HEK293 (cell line): ENCODE measurements around the gene NFKBIE.

Source experiments
- CTCF ChIA-PET: fragments of 350-600 bp; formaldehyde crosslinking; extraction: SDS; loops from one replicate; lab custom pipeline; 2021; ENCODE audit warnings: antibody characterized with exemption; lab: Yijun Ruan, JAX
- POLR2A ChIA-PET: fragments of 300-600 bp; formaldehyde crosslinking; extraction: SDS; loops from one replicate; lab custom pipeline; 2020; ENCODE audit warnings: antibody characterized with exemption, inconsistent platforms; lab: Yijun Ruan, JAX
- H3K27ac ChIP-seq: fragments of 200-500 bp; sonication (Bioruptor generic); 2 replicates; pipeline ENCODE4 v1.5.1; 2014; ENCODE audit warnings: low read depth, low read length, control low read depth, inconsistent platforms; ENCODE audit errors: extremely low read depth
- H3K36me3 ChIP-seq, 2 experiments: fragments of 200-500 bp in 1 of 2; sonication (Bioruptor generic) in 1 of 2; 1 replicate in 1 of 2; 2 replicates in 1 of 2; pipeline ENCODE4 v1.5.1; 2014 to 2017; ENCODE audit warnings: inconsistent platforms in 2 of 2, low read length in 2 of 2; ENCODE audit not compliant: control insufficient read depth in 2 of 2, insufficient read depth in 1 of 2
- H3K4me1 ChIP-seq: fragments of 200-500 bp; sonication (Bioruptor generic); 2 replicates; pipeline ENCODE4 v1.5.1; 2014; ENCODE audit warnings: mild to moderate bottlenecking, low read length, inconsistent platforms; ENCODE audit not compliant: control insufficient read depth, insufficient read depth
- H3K4me3 ChIP-seq: 2 replicates; pipeline ENCODE4 v1.5.1; 2011; ENCODE audit warnings: low read depth, mild to moderate bottlenecking, control low read depth, low read length, moderate library complexity
- H3K9me3 ChIP-seq: fragments of 200-500 bp; sonication (Bioruptor generic); 2 replicates; pipeline ENCODE4 v1.5.1; 2014; ENCODE audit warnings: low read depth, low read length, inconsistent platforms; ENCODE audit not compliant: control insufficient read depth, insufficient read depth
- BCL11B ChIP-seq: fragments of 450-650 bp; formaldehyde crosslinking; IDR thresholded peaks from 2 replicates; pipeline ENCODE4 v1.5.1; 2016; ENCODE audit warnings: low read depth, missing biosample characterization, missing genetic modification characterization
- FEZF1 ChIP-seq: fragments of 450-650 bp; formaldehyde crosslinking; IDR thresholded peaks from 2 replicates; pipeline ENCODE4 v1.5.1; 2016; ENCODE audit warnings: missing biosample characterization, missing genetic modification characterization
- GFI1B ChIP-seq: fragments of 450-650 bp; formaldehyde crosslinking; IDR thresholded peaks from 2 replicates; pipeline ENCODE4 v1.5.1; 2016; ENCODE audit warnings: missing biosample characterization, missing genetic modification characterization
- GLI2 ChIP-seq: fragments of 450-650 bp; formaldehyde crosslinking; IDR thresholded peaks from 2 replicates; pipeline ENCODE4; 2017; ENCODE audit warnings: missing biosample characterization, missing genetic modification characterization, low read depth, borderline replicate concordance
- SALL2 ChIP-seq: fragments of 450-650 bp; formaldehyde crosslinking; IDR thresholded peaks from 2 replicates; pipeline ENCODE4 v1.5.0; 2017; ENCODE audit warnings: missing biosample characterization, mild to moderate bottlenecking, missing genetic modification characterization, borderline replicate concordance
- ZBTB21 ChIP-seq: fragments of 450-650 bp; formaldehyde crosslinking; IDR thresholded peaks from 2 replicates; pipeline ENCODE4 v1.5.1; 2017; ENCODE audit warnings: missing biosample characterization, missing genetic modification characterization
- ZNF132 ChIP-seq: fragments of 450-650 bp; formaldehyde crosslinking; IDR thresholded peaks from 2 replicates; pipeline ENCODE4 v1.5.1; 2017; ENCODE audit warnings: missing biosample characterization, missing genetic modification characterization, borderline replicate concordance
- ZNF138 ChIP-seq: fragments of 450-650 bp; formaldehyde crosslinking; IDR thresholded peaks from 2 replicates; pipeline ENCODE4 v1.5.1; 2016; ENCODE audit warnings: missing biosample characterization, missing genetic modification characterization, borderline replicate concordance
- ZNF157 ChIP-seq: fragments of 450-650 bp; formaldehyde crosslinking; IDR thresholded peaks from 2 replicates; pipeline ENCODE4 v1.5.1; 2016; ENCODE audit warnings: missing biosample characterization, missing genetic modification characterization
- ZNF19 ChIP-seq: fragments of 450-650 bp; formaldehyde crosslinking; IDR thresholded peaks from 2 replicates; pipeline ENCODE4; 2016; ENCODE audit warnings: missing biosample characterization, missing genetic modification characterization, low read depth
- ZNF248 ChIP-seq: fragments of 450-650 bp; formaldehyde crosslinking; IDR thresholded peaks from 2 replicates; pipeline ENCODE4 v1.5.1; 2017; ENCODE audit warnings: missing biosample characterization, missing genetic modification characterization
- ZNF514 ChIP-seq: fragments of 450-650 bp; formaldehyde crosslinking; IDR thresholded peaks from 2 replicates; pipeline ENCODE4 v1.5.1; 2016; ENCODE audit warnings: missing biosample characterization, missing genetic modification characterization
- ZNF555 ChIP-seq: fragments of 450-650 bp; formaldehyde crosslinking; conservative IDR thresholded peaks from 2 replicates; pipeline ENCODE4 v1.5.1; 2017; ENCODE audit warnings: missing biosample characterization, mild to moderate bottlenecking, missing genetic modification characterization, inconsistent platforms
- ZNF624 ChIP-seq: fragments of 450-650 bp; formaldehyde crosslinking; IDR thresholded peaks from 2 replicates; pipeline ENCODE4 v1.5.1; 2017; ENCODE audit warnings: missing biosample characterization, missing genetic modification characterization
- ZNF670 ChIP-seq: fragments of 450-650 bp; formaldehyde crosslinking; IDR thresholded peaks from 2 replicates; pipeline ENCODE4 v1.5.1; 2016; ENCODE audit warnings: missing biosample characterization, missing genetic modification characterization, low read depth
- ZNF776 ChIP-seq: fragments of 450-650 bp; formaldehyde crosslinking; IDR thresholded peaks from 2 replicates; pipeline ENCODE4 v1.5.0; 2017; ENCODE audit warnings: missing biosample characterization, missing genetic modification characterization, borderline replicate concordance
- ZNF843 ChIP-seq: fragments of 450-650 bp; formaldehyde crosslinking; IDR thresholded peaks from 2 replicates; pipeline ENCODE4 v1.5.1; 2016; ENCODE audit warnings: missing biosample characterization, missing genetic modification characterization
- TF ChIP-seq, protein P1 (sequence below): fragments of 450-650 bp; formaldehyde crosslinking; IDR thresholded peaks from 2 replicates; pipeline ENCODE4 v1.5.1; 2017; ENCODE audit warnings: missing biosample characterization, missing genetic modification characterization
- TF ChIP-seq, protein P2 (sequence below): fragments of 450-650 bp; formaldehyde crosslinking; IDR thresholded peaks from 2 replicates; pipeline ENCODE4 v1.5.1; 2016; ENCODE audit warnings: missing biosample characterization, missing genetic modification characterization
- TF ChIP-seq, protein P3 (sequence below): fragments of 450-650 bp; formaldehyde crosslinking; IDR thresholded peaks from 2 replicates; pipeline ENCODE4 v1.5.1; 2017; ENCODE audit warnings: missing biosample characterization, missing genetic modification characterization
- TF ChIP-seq, protein P4 (sequence below): fragments of 450-650 bp; formaldehyde crosslinking; IDR thresholded peaks from 2 replicates; pipeline ENCODE4 v1.5.1; 2017; ENCODE audit warnings: missing biosample characterization, missing genetic modification characterization
- TF ChIP-seq, protein P5 (sequence below): fragments of 450-650 bp; formaldehyde crosslinking; IDR thresholded peaks from 2 replicates; pipeline ENCODE4; 2016; ENCODE audit warnings: missing biosample characterization, missing genetic modification characterization

NFKBIE gene

DNA sequence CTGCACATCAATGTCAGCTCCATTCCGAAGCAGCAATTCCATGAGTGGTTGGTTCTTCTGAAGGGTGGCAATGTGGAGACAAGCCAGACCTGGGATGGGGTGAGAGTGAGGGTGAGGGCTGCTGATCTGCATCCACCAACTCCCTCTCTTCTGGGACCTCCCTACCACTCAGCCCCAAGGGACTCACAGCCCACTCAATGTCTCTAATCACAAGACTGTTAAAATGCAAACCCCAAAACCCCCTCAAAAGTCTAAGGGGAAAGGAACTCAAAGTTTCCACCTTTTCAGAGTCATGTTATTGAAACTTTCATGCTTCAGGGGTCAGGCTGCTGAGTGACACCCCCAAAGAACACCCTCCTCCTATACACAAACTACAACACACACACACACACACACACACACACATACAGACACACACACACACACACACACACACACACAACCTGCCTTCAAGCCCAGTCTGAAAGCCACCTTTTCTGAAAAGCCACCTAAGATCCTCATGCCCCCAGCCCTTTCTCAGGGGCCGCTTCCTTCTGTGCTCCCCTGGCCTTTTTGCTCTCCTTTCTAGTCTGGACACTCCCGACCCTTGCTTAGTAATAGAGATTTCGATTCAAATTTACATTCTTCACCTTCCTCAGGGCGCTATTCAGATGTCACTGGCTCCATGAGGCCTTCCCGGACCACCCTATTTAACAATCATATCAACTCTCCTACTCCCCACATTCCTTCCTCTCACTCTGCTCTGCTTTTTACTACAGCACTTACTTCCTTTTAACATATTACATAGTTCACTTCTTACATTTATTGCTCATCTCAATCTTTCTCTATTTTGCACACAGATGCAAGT is 4.7 kb downstream of the NFKBIE start:
- peaks cover 0 to 33% of the 10 kb centered on the region in 2 experiments; a peak in 1 of 3 replicates for H3K36me3 ChIP-seq
- TF ChIP-seq, protein P1, sequence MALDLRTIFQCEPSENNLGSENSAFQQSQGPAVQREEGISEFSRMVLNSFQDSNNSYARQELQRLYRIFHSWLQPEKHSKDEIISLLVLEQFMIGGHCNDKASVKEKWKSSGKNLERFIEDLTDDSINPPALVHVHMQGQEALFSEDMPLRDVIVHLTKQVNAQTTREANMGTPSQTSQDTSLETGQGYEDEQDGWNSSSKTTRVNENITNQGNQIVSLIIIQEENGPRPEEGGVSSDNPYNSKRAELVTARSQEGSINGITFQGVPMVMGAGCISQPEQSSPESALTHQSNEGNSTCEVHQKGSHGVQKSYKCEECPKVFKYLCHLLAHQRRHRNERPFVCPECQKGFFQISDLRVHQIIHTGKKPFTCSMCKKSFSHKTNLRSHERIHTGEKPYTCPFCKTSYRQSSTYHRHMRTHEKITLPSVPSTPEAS (tag by site-specific recombination), result peak; percentile 89
- TF ChIP-seq, protein P2, sequence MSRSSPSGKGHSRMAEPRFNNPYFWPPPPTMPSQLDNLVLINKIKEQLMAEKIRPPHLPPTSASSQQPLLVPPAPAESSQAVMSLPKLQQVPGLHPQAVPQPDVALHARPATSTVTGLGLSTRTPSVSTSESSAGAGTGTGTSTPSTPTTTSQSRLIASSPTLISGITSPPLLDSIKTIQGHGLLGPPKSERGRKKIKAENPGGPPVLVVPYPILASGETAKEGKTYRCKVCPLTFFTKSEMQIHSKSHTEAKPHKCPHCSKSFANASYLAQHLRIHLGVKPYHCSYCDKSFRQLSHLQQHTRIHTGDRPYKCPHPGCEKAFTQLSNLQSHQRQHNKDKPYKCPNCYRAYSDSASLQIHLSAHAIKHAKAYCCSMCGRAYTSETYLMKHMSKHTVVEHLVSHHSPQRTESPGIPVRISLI (tag by site-specific recombination), result no peak
- no peaks in the 10 kb centered on the region for H3K9me3 ChIP-seq
- POLR2A ChIA-PET, result interaction anchor here (0.7 kb wide), 1 partner anchor 14 kb away, joined by 3 read pairs; the partner anchor contains the start of gene HSP90AB1
- CTCF ChIA-PET, result interaction anchor here (1.7 kb wide), 1 partner anchor 88 kb away, joined by 4 read pairs; no protein-coding TSS in a partner anchor
- H3K27ac ChIP-seq, result no peak overlapping the region
- H3K4me1 ChIP-seq, result peaks cover 4% of the 10 kb centered on the region; the same call in 1 of the 2 replicates
- no peak overlapping the region for H3K4me3 ChIP-seq

DNA sequence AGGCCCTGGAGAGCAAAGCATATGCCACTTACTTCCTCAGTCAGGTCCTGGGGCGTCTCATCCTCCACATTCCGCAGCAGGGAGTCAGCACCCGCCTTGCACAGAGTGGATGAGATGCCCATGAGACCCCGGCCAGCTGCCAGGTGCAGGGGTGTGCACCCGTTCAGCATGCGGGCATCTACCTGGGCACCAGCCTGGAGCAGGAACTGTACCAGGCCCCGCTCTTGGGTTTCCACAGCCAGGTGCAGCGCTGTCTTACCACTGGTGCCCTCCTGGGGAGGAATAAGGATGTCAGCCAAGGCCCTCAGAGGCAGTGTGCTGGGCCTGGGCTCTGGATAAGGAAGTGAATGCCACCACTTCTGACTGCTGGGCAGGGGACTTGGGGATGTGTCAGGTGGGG is 5.3 kb downstream of the NFKBIE start:
- CTCF ChIA-PET, result no interaction called here
- peaks cover 0 to 40% of the 10 kb centered on the region in 2 experiments; a peak in 1 of 3 replicates for H3K36me3 ChIP-seq
- peaks cover 4% of the 10 kb centered on the region; the same call in 1 of the 2 replicates for H3K4me1 ChIP-seq
- POLR2A ChIA-PET, result interaction anchor here (0.7 kb wide), 1 partner anchor 13 kb away, joined by 3 read pairs; the partner anchor contains the start of gene HSP90AB1
- H3K9me3 ChIP-seq, result no peaks in the 10 kb centered on the region
- no peak overlapping the region for H3K4me3 ChIP-seq
- no peak overlapping the region for H3K27ac ChIP-seq
- no peak for TF ChIP-seq ZNF19 (tag by site-specific recombination)
- no peak for TF ChIP-seq ZNF624
- TF ChIP-seq, protein P3, sequence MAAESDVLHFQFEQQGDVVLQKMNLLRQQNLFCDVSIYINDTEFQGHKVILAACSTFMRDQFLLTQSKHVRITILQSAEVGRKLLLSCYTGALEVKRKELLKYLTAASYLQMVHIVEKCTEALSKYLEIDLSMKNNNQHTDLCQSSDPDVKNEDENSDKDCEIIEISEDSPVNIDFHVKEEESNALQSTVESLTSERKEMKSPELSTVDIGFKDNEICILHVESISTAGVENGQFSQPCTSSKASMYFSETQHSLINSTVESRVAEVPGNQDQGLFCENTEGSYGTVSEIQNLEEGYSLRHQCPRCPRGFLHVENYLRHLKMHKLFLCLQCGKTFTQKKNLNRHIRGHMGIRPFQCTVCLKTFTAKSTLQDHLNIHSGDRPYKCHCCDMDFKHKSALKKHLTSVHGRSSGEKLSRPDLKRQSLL (tag by site-specific recombination), result no peak
- no peak for TF ChIP-seq BCL11B (tag by site-specific recombination)
- TF ChIP-seq ZBTB21 (tag by site-specific recombination), result no peak
- TF ChIP-seq, protein P4, sequence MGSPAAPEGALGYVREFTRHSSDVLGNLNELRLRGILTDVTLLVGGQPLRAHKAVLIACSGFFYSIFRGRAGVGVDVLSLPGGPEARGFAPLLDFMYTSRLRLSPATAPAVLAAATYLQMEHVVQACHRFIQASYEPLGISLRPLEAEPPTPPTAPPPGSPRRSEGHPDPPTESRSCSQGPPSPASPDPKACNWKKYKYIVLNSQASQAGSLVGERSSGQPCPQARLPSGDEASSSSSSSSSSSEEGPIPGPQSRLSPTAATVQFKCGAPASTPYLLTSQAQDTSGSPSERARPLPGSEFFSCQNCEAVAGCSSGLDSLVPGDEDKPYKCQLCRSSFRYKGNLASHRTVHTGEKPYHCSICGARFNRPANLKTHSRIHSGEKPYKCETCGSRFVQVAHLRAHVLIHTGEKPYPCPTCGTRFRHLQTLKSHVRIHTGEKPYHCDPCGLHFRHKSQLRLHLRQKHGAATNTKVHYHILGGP, result no peak
- no peak for TF ChIP-seq GLI2 (tag by site-specific recombination)
- TF ChIP-seq GFI1B (tag by site-specific recombination), result no peak
- TF ChIP-seq ZNF132 (tag by site-specific recombination), result no peak
- TF ChIP-seq FEZF1 (tag by site-specific recombination), result no peak
- TF ChIP-seq ZNF157 (tag by site-specific recombination), result no peak
- TF ChIP-seq SALL2 (tag by site-specific recombination), result no peak
- TF ChIP-seq ZNF248 (tag by site-specific recombination), result no peak
- TF ChIP-seq ZNF776 (tag by site-specific recombination), result no peak
- TF ChIP-seq ZNF555 (tag by site-specific recombination), result no peak
- no peak for TF ChIP-seq ZNF843
- no peak for TF ChIP-seq ZNF670 (tag by site-specific recombination)
- TF ChIP-seq ZNF514 (tag by site-specific recombination), result no peak
- no peak for TF ChIP-seq ZNF138 (tag by site-specific recombination)
- TF ChIP-seq, protein P5, sequence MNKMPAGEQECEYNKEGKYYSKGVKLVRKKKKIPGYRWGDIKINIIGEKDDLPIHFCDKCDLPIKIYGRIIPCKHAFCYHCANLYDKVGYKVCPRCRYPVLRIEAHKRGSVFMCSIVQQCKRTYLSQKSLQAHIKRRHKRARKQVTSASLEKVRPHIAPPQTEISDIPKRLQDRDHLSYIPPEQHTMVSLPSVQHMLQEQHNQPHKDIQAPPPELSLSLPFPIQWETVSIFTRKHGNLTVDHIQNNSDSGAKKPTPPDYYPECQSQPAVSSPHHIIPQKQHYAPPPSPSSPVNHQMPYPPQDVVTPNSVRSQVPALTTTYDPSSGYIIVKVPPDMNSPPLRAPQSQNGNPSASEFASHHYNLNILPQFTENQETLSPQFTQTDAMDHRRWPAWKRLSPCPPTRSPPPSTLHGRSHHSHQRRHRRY (tag by site-specific recombination), result no peak
